ENCODE results near the gene SPARCL1. TPM values are rescaled to one million over a fixed set of nuclear protein-coding genes. Genes with fewer than 3 reads are reported as not detected.

SPARCL1 gene
- polyA plus RNA-seq, 1 donor = 183 TPM

DNA sequence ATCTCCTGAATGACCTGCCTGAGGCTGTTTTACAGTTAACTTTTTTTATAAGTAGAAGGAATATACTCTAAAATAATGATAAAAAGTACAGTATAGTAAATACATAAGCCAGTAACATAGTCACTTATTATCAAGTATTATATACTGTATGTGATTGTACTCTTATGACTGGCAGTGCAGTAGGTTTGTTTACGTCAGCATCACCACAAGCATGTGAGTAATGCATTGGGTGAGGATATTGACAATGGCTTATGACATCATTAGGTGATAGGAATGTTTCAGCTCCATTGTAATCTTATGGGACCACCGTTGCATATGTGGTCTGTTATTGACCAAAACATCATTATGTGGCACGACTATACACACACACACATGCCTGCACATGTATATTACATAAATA lies 86.3 kb downstream of the SPARCL1 start:
- DNase-seq = no peak

DNA sequence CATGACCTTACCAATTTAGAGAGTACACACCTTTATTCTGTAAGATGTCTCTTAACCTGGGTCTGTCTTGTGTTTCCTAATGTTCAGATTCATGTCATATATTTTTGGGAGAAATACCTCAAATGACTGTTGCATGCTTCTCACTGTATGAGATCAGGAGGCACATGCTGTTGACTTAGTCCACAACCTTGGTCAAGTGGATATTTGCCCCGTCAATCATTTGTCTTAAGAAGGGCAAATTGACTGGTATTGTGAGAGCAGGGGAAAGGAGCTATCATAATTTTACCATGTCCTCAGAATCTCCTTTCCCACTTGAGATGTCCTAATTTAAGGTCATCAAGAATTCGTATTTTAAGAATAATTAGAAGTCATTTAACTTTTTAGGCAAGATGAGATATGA lies 95.8 kb downstream of the SPARCL1 start:
- no peak for DNase-seq

DNA sequence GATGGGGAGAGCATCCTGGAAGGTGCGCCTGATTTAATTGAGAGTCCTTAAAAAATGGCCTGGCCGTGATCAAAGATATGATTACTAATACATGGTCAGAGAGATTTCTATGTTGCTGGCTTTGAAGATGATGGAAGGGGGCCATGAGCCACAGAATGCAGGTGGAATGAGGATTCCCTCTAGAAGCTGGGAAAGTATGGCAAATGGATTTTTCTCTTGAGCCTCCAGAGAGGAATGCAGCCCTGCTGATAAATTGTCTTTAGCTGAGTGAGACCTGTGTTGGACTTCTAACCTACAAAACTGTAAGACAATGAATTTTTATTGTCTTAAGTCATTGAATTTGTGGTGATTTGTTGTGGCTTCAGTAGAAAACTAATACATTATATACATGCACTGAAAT lies 99.1 kb downstream of the SPARCL1 start:
- DNase-seq = no peak

DNA sequence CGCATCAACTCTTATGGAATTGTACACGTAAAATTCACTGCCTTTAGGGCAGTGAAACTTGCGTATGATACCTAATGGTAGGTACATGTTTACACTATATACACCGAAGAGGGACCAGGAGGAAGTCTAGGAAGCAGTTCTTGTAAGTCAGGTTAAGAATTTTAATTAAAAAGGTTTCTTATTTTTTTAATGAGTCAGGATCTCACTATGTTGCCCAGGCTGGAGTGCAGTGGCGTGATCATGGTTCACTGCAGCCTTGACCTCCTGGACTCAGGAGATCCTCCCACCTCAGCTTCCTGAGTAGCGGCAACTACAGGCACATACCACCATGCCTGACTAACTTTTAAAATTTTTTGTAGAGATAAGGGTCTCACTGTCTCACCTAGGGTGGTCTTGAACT lies 100.2 kb downstream of the SPARCL1 start:
- DNase-seq = no peak

DNA sequence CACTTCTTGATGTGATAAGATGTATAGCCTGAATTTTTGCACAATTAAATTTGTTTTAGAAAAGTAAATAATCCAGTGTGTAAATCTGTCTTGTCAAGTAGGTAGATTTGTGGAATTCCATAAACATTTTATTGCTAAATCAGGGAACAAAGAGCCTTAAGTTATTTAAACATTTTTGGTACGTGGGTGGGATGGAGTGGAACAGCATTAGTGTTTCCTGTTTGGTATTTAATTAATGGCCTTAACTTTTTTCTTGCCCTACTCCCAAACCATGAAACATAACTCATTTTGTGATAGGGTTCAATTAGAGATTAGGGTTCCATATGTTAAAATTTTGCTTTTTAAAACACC lies 101.7 kb downstream of the SPARCL1 start:
- DNase-seq = no peak

DNA sequence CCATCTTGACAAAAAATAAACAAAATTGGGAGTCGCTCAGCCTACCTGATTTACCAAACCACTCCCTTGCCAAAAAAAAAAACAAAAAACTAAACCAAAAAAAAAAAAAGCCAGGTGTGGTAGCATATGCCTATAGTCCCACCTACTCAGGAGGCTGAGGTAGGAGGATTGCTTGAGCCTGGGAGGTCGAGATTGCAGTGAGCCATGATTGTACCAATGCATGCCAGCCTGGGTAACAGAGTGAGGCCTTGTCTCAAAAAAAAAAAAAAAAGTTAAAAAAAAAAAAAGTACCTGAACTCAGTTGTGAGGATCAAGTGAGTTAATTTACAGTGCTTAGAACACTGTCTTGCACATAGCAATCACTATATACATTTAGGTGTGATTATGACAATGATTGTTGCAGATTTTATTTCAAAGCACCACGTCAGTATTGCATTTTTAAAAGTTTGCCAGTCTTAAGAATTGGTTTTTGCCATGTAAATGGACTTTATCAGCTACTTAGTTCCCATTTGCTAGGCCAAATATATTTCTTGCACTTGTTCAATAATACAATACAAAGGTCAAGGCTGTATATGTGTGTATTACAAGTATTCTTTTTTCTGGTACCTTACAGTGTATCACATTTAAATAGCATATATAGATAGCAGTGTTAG lies 102.2 kb downstream of the SPARCL1 start:
- no peak for DNase-seq

DNA sequence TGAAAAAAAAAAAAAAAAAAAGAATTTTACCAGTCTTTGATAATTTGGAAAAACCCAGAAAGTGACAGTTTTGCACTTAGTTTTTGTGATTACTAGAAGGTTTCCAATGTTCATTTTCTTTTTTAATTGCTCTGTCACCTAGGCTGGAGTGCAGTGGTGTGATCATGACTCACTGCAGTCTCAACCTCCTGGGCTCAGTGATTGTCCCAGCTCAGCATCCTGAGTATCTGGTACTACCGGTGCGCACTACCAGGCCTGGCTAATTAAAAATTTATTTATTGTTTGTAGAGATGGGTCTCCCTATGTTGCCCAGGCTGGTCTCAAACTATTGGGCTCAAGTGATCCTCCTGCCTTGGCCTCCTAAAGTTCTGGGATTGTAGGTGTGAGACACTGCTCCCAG lies 103.5 kb downstream of the SPARCL1 start:
- DNase-seq = no peak

DNA sequence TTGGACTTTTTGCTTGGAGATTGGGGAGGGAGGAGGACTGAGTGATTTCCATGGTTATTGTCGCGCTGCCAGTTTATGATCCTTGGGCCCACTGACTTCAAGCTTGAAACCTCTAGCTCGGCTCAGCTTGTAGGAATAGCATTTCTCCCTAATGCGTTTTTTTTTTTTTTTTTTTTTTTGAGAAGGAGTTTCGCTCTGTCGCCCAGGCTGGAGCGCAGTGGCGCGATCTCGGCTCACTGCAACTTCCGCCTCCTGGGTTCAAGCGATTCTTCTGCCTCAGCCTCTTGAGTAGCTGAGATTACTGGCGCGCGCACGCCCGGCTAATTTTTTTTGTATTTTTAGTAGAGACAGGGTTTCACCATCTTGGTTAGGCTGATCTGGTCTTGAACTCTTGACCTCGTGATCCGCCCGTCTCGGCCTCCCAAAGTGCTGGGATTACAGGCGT lies 105.1 kb downstream of the SPARCL1 start:
- peak; percentile 24 for DNase-seq

Other genes starting within 250 kb of the SPARCL1 start
- not detected for gene HSD17B13, start 206.5 kb downstream of the SPARCL1 start, polyA plus RNA-seq (ENCODE audit: insufficient read length)
- gene HSD17B11, start 138.2 kb downstream of the SPARCL1 start, polyA plus RNA-seq (ENCODE audit: insufficient read length) = 18.9 TPM
- 26.0 TPM for gene NUDT9, start 106.8 kb downstream of the SPARCL1 start, polyA plus RNA-seq (ENCODE audit: insufficient read length)
- gene DSPP, start 79.2 kb upstream of the SPARCL1 start, polyA plus RNA-seq (ENCODE audit: insufficient read length) = not detected
- not detected for gene DMP1, start 120.9 kb upstream of the SPARCL1 start, polyA plus RNA-seq (ENCODE audit: insufficient read length)

All from hindlimb muscle (tissue), 1 donor.